ENCODE data around the gene CENPW.

DNA sequence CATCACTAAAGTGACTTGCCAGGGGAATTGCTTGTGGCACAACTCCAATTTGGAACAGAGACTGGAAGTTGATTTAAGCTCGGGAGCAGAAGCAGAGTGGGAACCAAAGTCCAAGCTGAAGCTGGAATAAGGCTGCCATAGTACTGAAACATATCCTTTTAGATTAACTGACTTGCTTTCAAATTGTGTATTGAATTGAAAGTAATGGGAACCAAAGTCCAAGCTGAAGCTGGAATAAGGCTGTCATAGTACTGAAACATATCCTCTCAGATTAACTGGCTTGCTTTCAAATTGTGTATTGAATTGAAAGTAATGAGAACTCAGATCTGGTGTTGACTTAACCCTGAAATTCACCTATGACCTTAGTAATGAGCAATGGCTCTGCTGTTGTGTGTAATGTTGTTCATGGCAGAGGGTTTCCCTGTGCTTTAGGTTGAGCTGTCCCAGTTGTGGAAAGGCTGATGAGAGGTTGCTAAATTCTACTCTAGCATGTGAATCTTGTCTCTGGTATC is 40.2 kb downstream of the CENPW start:
- TF ChIP-seq, protein P1, sequence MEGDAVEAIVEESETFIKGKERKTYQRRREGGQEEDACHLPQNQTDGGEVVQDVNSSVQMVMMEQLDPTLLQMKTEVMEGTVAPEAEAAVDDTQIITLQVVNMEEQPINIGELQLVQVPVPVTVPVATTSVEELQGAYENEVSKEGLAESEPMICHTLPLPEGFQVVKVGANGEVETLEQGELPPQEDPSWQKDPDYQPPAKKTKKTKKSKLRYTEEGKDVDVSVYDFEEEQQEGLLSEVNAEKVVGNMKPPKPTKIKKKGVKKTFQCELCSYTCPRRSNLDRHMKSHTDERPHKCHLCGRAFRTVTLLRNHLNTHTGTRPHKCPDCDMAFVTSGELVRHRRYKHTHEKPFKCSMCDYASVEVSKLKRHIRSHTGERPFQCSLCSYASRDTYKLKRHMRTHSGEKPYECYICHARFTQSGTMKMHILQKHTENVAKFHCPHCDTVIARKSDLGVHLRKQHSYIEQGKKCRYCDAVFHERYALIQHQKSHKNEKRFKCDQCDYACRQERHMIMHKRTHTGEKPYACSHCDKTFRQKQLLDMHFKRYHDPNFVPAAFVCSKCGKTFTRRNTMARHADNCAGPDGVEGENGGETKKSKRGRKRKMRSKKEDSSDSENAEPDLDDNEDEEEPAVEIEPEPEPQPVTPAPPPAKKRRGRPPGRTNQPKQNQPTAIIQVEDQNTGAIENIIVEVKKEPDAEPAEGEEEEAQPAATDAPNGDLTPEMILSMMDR (IDR thresholded peaks at IDR 0.05) = no peak
- TF ChIP-seq, protein P2, sequence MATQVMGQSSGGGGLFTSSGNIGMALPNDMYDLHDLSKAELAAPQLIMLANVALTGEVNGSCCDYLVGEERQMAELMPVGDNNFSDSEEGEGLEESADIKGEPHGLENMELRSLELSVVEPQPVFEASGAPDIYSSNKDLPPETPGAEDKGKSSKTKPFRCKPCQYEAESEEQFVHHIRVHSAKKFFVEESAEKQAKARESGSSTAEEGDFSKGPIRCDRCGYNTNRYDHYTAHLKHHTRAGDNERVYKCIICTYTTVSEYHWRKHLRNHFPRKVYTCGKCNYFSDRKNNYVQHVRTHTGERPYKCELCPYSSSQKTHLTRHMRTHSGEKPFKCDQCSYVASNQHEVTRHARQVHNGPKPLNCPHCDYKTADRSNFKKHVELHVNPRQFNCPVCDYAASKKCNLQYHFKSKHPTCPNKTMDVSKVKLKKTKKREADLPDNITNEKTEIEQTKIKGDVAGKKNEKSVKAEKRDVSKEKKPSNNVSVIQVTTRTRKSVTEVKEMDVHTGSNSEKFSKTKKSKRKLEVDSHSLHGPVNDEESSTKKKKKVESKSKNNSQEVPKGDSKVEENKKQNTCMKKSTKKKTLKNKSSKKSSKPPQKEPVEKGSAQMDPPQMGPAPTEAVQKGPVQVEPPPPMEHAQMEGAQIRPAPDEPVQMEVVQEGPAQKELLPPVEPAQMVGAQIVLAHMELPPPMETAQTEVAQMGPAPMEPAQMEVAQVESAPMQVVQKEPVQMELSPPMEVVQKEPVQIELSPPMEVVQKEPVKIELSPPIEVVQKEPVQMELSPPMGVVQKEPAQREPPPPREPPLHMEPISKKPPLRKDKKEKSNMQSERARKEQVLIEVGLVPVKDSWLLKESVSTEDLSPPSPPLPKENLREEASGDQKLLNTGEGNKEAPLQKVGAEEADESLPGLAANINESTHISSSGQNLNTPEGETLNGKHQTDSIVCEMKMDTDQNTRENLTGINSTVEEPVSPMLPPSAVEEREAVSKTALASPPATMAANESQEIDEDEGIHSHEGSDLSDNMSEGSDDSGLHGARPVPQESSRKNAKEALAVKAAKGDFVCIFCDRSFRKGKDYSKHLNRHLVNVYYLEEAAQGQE (IDR thresholded peaks at IDR 0.05; ENCODE audit: insufficient read depth in 1 of 2, low read depth in 2 of 2, low read length in 1 of 2) = no peak
- TF ChIP-seq POLR2AphosphoS5 (IDR thresholded peaks at IDR 0.05; ENCODE audit: low read depth, low read length) (no peak), TCF7L2 (IDR thresholded peaks at IDR 0.05; ENCODE audit: low read depth, low read length) (no peak), SIN3A (IDR thresholded peaks at IDR 0.05; ENCODE audit: borderline replicate concordance, insufficient read depth, low read depth, low read length) (no peak)
